GM21381 (cell line): ENCODE results near the gene LINC01488.

Experiments
- ATAC-seq: cut with Tn5 transposase; IDR thresholded peaks from one replicate; pipeline ENCODE4 v1.9.1; 2021; ENCODE audit warnings: mild to moderate bottlenecking, moderate library complexity; ENCODE audit not compliant: unreplicated experiment

Gene LINC01488

DNA sequence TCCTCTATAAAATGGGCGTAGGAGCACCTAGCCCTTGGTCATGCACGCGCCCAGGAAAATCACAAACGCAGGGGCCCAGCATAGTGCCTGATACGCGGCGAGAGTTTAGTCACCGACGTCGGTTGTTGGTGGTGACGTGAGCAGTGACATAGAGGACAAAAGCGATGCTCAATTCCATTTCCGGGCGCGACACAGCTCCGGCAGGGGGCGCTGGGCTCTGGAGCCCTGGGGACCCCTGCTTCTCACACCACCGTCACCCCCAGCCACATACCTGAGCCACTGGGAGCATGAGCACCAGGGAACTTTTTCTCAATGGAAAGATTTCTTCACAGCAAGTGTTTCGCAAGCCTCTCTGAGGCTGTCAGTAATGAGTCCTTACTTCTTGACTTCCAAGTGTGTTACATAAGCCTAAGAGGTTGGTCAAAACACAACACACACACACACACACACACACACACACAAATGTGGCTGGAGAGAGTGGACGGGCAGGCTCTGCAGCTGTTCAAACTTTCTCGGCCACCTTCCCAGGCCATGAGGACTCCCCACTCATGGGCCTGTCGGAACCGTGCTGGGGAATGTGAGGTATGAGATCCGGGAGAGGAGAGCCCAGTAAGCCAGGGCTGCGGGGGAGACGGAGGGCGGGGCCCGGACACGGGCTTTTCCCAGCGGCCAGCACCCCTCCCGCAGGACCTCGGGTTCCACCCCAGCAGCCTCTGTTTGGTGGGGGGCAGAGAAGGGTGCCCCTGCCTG, 36.9 kb upstream of the LINC01488 start:
- ATAC-seq: no peak

GRCh38 chr11:69445131-69445470, 36.4 kb upstream of the LINC01488 start:
- no peak for ATAC-seq

GRCh38 chr11:69446108-69446507, 35.4 kb upstream of the LINC01488 start:
- no peak for ATAC-seq

DNA sequence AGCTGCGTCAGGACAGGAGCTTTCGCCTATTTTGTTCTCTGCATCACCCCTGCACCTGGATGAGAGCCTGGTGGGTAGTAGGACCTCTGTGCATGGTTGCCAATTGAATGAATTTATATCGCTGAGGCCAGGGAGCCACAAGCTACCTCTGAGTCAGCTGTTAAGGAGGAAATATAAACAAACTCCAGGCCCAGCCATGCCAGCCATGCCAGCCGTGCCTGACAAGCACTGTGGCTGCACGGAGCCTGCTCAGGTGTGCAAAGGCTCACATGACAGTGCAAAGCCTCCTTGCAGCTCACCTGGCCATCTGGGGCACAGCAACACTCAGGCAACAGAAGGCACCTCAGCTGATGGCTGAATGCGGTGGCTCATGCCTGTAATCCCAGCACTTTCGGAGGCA, 33.7 kb upstream of the LINC01488 start:
- ATAC-seq: no peak

DNA sequence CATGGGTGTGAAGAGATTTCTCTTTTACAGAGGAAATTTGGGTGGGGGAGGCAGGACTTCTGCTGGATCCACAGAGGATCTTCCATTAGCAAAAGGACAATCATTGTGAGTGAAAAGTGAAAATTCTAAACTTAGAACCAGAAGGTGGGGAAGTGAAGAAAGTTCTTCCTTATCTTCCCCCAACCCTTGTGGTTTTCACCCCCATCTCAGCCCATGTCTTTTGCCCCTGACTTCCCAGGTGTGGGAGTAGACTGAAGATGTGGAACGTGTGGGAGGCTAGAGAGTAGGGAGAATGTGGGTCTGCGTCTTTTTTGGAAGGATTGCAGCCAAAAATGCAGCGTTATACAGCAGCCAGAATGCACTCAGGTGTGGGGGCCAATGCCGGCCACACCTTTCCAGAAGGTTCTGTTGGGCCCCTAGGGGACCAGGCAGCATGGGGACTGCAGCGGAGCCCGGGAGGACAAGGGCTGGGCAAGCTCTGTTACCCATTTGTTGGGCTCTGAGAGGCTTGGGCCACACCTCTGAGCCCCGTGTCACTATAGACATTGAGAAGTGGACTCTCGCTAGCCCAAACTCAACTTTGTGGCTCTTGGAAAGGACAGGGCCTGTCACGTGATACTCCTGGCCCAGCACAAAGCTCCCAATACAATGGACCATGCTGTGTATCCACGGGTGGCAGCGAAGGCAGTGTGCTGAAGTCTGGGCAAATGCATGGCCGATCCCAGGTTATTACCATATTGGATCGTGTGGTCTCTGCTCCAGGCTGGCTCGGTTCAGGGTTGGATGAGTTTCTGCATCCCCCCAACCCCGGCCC, 32.8 kb upstream of the LINC01488 start:
- ATAC-seq: no peak

DNA sequence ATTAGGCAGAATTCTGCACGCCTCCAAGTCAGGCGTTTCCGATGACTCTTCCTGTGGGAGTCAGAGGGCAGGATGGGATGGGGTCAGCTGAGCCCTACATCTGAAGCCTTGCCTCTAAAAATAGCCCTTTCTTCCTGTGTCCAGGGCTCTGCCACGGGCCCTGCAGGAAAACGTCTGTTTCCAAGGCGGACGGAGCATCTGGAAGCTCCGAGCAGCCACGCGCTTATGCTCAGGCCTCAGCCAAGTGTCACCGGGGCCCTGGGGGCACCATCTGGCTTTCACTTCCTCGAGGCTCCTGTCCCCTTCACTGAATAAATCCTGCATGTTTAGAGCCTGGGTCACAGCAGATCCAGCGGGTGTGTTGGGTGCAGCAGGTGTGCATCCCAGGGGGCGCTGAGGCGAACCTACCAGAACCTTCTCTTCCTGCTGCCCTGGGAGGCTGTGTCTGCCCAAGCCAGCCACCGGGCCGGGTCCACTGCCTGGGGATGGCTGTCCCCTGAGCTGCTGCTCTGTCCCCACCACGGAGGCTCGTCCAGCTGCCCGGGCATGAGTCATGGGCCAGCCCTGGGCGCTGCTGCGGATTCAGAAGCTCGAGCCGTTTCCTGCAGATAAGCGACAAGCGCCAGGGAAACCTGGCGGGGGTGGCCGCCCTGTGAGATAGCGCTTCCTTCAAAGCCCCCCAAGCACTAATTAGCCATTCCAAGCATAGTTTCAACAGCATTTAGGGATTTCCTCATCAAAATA, 32.0 kb upstream of the LINC01488 start:
- ATAC-seq: no peak

DNA sequence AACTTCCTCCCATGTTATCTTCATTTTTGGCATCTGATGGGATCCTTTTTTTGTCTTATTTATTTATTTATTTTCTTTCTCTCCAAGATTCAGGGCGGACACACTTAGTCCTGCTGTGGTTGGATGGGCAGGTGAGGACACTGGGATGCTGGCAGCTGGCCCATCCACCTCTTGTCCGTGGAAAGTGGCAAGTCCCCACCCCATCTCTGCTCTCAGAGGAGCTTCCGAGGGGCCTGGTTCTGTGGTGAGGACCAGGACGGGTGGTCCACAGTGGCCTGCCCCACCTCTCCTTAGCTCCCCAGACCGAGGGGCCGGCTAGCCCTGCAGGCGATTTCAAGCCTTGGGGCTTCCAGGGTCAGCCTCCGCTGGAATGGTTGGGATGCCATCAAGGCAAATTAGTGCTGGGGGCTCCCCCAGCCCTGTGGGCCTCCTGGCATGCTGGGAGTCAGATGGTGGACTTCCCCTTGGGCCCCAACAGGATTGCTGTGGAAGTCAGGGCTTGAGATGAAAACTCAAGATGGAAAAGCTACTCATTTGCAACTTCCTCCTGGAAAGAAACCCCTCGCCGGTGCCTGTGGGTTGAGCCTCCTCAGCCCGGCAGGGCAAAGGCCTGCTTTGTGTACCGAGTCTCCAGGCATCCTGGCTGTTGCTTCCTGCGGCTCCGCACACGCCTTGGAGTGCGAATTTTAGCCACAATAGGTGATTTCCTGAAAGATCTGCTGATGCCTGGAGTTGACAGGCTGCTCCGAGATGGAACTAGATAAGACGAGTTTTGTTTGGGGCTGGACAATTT, 31.2 kb upstream of the LINC01488 start:
- ATAC-seq: no peak

DNA sequence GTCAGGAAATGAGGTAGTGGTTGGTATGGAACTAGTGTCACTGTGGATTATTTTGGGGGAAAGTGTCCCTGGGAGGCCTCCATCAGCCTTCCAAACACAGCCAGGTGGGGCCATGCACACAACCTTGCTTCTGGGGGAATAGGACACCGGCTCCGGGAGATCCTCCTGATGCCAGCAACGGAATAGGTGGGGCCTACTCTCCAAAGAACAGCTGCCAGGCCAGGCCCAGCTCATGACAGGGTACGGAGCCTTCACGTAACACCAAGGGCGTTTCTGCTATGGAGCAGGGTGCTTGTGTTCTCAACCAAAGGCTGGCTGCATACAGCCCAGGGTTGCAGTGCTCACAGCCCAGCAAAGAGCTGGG, 30.6 kb upstream of the LINC01488 start:
- no peak for ATAC-seq

DNA sequence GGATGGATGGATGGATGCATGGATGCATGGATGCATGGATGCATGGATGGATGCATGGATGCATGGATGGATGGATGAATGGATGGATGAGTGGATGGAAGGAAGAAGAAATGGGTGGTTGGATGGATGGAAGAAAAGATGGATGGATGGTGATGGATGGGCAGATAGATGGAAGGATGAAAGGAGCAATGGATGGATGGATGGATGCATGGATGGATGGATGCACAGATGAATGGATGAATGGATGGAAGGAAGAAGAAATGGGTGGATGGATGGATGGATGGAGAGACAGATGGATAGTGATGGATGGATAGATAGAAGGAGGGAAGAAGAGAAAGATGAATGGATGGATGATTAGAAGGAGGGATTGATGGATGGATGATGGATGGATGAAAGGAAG, 30.2 kb upstream of the LINC01488 start:
- no peak for ATAC-seq

GRCh38 chr11:69452206-69452987, 29.1 kb upstream of the LINC01488 start:
- ATAC-seq: no peak

DNA sequence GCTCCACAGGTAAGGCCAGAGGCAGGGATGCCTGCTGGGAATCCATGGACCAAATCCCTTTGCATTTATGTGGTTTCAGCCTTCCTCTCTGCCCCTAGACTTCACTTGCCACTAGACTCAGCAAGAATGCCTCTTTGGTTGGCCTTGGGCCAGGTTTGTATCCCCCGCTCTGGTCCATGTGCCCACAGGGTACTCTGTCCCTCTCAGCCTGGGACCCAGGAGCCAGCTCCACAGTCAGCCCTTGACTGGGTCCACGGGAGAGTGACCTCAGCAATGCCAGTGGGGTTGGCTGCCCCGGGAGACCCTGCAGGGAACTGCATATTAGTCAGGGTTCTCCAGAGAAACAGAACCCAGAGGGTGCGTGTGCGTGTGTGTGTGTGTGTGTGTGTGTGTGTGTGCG, 28.3 kb upstream of the LINC01488 start:
- no peak for ATAC-seq

DNA sequence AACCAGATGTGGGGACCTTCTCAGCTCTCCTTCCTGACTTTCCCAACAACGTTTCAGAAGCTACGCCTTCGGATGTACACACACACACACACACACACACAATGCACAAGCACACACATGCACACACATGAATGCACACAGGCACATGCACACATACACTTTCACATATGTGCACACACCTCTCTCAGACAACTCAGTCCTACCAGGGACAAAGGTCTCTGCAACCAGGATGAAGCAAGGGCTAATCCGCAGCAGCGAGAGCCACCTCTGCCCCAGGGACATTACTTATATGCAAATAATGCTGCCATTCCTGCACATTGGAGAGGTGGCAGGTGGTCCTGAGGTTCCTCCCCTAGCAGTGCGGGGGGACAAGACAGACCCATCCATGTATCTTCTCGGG, 27.4 kb upstream of the LINC01488 start:
- no peak for ATAC-seq

DNA sequence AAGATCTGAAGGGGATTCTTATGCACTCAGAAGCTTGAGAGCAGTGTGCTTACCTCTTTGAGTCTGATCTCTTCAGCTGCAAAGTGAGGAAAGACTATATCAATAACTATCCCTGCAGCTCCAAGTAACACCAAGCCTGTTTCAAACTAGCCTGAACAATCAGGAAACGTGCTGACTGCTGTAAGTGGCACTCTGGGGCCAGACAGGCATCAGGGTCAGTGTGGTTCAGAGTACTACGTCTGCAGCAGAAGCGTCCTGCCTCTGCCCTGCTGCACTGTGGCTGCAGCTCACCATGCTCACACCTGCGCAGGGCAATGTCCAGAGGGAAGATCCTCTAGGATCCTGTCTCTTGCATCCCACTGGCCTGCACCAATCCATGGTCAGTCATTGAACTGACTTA, 25.5 kb upstream of the LINC01488 start:
- no peak for ATAC-seq

GRCh38 chr11:69456712-69457111, 24.8 kb upstream of the LINC01488 start:
- no peak for ATAC-seq

DNA sequence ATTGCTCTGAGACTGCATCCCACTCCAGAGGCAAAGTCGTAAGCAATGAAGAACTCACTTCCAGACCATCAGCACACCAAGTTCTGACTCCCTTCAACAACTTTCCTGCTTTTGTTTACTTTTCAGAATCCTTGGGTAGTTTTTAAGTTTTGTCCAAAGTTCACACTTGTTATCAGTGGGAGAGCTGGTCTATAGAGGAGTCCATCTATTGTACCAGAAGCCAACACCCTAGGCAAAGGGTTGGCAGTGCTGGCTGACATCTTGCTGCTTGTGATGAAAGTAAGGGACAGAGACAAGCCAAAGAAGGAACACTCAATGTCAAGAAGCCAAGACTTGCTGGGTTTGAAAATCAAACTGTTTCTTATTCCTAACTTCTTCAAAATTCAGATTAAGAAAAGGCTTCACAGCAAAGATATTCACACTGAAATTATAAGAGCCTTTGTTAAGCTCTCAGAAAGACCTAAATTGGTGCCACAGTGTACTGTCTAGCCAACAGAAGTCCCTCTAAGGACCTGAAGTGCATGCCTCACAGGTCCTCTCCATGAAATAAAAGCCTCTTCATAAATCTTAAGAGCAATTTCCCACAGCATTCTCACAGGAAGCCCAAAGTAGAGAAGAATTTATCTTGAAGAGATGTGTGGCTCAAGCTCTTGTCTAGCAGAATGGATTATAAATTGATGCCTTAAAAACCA, 21.5 kb upstream of the LINC01488 start:
- no peak for ATAC-seq

DNA sequence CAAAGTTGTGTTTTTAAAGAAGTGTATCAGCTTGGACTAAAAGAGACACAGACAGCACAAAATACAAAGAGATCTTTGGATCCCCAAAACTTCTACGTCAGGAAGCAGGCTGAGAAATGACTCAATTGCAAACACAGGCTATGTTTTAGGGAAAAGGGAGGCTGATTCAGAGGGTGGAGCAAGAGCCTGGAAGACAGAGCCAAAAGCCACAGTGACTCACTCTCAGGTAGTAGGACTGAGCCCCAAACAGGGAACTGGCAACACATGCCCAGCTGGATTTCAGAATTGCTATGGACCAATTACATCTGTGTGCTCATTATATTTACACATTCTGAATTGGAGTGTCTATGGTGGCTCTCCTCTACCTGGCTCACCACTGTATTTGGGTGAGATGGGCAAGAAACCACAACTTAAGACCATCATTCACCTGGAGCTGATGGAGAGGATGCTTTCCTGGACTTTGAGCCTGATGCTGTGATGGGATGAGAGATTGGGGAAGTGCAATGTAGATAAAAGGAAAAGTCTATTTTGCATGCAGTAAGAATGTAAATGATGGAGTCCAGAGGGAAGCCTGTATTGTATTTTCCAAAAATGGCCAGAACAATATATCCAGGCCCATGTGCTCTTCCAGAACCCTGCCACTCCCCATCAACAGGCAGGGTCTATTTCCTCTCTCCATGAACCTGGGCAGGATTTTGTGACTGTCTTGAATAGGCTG, 20.8 kb upstream of the LINC01488 start:
- ATAC-seq: no peak

- ATAC-seq: no peak
These were observed 20.0 kb upstream of the LINC01488 start for GRCh38 chr11:69461272-69461962.

GRCh38 chr11:69462106-69462951, 19.1 kb upstream of the LINC01488 start:
- ATAC-seq: no peak
